ENCODE measurements around the gene SLC25A36.

The SLC25A36 gene, protein sequence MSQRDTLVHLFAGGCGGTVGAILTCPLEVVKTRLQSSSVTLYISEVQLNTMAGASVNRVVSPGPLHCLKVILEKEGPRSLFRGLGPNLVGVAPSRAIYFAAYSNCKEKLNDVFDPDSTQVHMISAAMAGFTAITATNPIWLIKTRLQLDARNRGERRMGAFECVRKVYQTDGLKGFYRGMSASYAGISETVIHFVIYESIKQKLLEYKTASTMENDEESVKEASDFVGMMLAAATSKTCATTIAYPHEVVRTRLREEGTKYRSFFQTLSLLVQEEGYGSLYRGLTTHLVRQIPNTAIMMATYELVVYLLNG

DNA sequence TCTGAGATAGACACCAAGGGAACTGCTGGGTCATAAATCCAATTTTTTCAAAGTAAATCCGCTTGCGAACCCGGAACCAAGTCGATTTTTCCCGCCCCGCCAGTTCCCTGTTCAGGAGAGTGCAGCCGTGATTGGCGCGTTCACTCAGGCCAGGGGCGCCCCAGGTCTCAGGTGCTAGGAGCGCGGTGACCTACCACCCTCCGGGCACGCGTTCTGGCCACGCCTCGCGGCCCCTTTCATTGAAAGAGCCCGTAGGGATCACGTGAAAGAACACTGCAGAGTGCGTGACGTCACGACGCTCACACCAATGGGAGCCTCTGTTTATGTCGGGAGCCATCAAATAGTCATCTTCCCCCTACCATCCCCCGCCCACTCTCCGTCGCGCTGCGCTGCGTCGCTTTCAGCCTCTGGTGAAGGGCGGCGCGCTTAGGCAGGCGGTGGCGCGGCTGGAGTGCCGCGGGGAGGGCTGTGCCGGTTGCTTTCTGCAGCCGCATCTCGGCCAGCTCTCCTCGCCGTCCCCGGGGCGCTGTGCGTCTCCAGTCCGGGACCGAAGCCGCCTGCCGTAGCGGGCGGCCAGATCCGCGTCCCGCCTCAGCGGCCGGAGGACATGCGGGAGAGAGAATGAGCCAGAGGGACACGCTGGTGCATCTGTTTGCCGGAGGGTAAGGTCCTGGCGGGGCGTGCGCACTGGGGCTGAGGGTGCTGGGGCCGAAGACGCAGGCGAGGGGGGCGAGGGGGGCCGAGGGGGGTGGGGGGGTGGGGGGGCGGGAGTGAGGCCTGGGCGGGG is at the start of gene SLC25A36:
Gene SLC25A36 (plus strand): TSS at position 403 of the 787 bp plus-strand sequence. CDS start 219 bp downstream, at position 622.
- DNase-seq = peak; percentile 99

- no peak for DNase-seq
These were observed 44.6 kb upstream of the SLC25A36 start for GRCh38 chr3:140896997-140897396.

DNA sequence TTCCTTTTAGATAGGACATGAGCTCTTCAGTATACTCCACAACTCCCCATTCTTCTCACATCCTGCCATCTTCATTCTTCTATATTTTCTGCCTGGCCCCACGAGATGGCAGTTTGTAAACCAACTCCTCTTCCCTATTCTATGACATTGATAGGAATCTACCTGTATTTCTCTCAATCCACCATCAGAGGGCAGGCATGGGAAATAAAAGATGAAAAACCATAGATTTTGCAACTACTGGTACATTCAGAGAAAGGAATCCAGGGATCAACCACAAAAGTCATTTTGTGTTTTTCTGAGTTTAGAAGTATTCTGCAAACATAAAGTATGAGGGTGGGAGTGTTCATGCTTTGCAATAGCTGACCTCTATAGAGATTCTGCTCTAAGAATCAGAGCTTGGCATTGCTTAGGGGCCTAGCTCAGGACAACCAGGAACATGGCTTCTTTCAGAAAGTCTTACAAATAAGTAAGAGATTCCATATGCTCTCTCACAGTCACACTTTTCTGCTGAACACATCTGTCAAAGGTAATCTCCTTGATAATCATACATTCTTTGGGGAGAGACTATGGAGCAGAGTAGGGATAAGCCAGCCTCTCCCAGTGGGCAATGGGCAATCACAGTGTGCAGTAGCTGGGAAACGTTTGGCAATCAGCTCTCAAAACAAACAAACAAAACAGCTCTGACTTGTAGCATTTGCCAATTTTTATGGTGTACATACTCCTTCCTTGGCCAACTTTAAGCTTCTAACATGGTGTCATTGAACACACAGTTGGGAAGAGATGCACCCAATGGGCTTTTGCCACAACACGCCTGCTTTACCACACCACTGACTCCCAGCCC is 43.1 kb upstream of the SLC25A36 start:
- DNase-seq = peak; percentile 81

DNA sequence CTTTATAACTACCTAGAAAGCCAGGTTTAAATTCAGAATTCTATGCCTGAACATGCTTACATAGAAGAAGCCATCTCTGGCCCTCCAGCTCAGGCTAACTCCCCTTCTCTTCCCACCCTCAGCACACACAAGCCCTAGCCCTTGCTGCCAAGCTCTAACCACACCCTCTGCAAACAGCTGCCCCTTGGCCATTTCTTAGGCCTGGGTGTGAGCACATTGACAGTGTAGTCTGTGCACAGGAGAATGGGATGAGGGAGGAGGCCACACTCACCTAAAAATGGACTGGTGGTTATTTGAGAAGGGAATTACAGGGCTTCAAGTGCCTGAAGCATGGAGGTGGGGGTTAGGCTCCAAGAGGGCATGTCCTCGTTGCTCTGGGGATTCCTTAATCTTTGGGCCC is 42.3 kb upstream of the SLC25A36 start:
- DNase-seq = no peak

GRCh38 chr3:140902791-140903190 is 38.8 kb upstream of the SLC25A36 start:
- DNase-seq = no peak

DNA sequence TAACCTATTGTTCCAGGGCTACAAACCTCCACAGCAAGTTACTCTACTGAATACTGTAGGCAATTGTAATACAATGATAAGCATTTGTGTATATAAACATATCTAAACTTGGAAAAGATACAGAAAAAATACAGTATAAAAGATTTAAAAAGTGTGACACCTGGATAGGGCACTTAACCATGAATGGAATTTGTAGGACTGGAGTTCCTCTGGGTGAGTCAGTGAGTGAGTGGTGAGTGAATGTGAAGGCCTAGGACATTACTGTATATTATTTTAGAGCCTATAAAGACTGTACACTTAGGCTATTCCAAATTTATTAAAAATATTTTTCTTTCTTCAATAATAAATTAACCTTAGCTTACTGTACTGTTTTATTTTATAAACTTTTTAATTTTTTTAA is 38.4 kb upstream of the SLC25A36 start:
- no peak for DNase-seq

DNA sequence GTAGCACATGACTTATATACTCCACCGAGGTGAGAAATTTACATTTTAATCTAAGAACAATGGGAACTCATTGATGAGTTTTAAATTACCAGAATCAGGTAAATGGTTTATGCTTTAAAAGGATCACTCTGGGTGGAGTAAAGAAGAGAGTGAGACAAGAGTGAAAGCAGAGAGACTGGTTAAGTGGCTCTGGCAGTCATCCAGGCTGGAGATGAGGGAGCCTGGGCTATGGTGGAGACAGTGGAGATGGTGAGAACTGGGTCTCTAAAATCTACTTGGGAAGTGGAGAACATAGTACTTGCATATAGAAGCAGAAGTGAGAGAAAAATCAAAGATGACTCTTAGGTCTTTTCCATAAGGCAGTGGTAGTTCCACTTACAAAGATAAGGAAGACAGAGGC is 37.1 kb upstream of the SLC25A36 start:
- DNase-seq = no peak

- DNase-seq = no peak
These were observed 36.1 kb upstream of the SLC25A36 start for GRCh38 chr3:140905559-140905958.

DNA sequence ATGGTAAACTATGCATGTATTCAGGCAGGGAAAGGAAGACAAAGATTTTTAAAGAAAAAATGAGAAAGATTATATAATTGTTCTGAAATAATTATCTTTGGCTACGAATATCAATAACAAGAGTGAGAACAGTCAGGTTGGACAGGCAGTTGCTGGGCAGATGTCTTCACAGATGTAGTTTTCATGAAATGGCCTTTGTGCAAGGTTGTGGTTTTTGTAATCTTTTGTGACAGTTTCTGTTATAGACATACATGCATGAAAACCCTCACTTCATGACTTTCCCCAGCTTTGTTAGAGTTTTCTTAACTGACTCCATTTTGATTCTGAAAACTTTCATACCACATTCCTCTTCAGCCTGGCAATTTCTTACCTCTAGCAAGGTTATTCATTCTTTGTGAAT is 34.9 kb upstream of the SLC25A36 start:
- DNase-seq = peak; percentile 57

GRCh38 chr3:140910860-140911259 is 30.8 kb upstream of the SLC25A36 start:
- peak; percentile 29 for DNase-seq

DNA sequence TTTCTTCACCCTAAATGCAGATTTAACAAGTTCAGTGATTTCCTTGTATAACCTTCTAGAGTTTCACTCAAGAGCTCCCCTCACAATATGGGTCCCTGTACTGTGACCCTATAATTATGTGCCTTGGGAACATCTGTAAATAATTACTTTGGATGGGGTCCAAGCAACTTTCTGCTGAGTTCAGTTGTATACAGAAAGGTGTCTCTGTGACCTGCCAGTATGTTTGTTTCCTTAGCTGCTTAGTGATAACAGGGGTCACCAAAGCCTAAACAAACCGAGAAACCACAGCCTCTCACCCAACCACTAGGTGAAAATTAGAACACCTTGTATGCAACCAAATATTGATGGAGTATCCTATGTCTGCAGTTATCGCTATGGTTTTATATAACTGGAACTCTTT is 29.8 kb upstream of the SLC25A36 start:
- no peak for DNase-seq

DNA sequence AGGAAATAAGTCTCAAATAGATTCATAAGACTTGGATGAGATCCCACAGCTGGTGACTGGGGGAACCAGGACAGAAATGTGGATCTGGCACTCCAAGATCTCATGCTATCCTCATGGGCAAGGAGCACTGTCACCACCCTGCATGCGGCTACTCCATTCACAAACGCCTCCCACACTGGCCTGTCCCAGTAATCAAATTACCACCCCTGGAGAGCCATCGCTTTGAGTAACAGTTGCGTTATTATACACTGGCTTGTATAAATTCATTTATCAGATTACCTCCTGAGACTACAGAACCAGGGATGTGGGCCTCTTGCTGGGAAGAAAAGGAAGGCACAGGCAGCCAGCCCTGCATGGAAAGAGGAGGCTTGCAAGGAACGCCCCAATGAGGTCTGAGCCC is 27.9 kb upstream of the SLC25A36 start:
- DNase-seq = no peak

DNA sequence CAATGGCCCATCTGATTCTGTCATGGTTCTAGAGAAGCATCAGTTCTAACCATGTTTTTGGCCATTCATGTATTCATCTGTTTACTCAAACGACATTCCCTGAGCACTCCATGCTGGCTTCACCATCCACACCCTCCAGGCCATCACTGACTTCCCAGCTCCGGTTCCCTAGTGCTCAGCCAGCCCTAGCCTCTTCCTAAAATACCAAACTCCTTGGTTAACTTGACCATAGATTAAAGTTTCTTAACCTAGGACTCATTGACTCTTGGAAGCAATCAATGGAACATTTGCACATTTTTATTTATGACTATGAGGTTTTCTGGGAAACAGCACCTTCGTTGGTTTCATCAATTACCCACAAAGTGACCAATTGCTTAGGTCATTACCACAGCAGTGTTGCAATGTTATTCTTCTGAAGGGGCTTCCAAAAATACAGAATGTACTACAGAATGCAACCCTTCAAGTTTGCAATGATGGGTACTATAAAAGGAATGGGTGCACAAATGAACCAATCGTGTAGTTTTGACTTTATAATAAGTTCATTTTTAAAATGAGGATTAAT is 27.2 kb upstream of the SLC25A36 start:
- DNase-seq = no peak

DNA sequence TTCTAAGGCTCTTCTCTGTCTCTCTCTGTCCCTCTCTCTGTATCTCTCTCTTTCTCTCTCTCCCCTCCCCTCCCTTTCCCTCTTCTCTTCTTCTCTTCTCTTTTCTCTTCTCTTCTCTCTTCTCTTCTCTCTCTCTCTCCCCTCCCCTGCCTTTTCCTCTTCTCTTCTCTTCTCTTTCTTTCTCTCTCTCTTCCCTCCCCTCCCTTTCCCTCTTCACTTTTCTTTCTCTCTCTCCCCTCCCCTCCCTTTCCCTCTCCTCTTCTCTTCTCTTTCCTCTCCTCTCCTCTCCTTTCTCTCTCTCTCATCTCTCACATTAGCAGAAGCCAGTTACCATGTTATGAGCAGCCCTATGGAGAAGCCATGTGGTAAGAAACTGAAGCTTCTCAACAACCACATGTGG is 25.0 kb upstream of the SLC25A36 start:
- DNase-seq = no peak

GRCh38 chr3:140917772-140918171 is 23.9 kb upstream of the SLC25A36 start:
- no peak for DNase-seq

DNA sequence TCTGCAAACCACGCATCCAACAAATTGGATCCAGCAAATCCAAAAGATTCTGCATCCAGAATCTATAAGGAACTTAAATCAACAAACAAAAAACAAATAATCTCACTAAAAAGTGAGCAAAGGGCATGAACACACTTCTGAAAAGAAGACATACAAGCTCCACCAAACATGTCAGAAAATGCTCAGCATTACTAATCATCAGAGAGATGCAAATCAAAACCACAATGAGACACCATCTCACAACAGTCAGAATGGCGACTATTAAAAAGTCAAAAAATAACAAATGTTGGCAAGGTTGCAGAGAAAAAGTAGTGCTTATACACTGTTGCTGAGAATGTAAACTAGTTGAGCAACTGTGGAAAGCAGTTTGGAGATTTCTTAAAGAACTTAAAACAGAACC is 21.6 kb upstream of the SLC25A36 start:
- DNase-seq = no peak

DNA sequence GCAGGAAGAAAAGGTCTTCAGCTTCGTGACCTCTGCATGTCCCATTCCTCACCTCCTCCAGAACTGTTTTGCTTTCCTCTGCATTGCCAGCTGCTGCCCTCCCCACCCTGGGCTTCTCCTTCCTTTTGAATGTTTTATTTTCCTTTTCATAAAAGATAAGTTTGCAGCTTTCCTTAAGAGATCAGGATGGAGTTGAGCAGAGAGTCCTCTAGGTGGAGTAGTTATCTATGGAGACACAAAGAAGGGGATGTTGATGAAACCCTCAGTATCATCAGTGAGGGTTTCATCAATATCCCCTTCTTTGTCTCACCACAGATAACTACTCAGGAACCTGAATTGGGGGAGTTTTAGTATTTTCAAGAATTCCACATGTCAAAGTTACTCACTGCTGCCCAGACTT is 19.0 kb upstream of the SLC25A36 start:
- peak; percentile 65 for DNase-seq

DNA sequence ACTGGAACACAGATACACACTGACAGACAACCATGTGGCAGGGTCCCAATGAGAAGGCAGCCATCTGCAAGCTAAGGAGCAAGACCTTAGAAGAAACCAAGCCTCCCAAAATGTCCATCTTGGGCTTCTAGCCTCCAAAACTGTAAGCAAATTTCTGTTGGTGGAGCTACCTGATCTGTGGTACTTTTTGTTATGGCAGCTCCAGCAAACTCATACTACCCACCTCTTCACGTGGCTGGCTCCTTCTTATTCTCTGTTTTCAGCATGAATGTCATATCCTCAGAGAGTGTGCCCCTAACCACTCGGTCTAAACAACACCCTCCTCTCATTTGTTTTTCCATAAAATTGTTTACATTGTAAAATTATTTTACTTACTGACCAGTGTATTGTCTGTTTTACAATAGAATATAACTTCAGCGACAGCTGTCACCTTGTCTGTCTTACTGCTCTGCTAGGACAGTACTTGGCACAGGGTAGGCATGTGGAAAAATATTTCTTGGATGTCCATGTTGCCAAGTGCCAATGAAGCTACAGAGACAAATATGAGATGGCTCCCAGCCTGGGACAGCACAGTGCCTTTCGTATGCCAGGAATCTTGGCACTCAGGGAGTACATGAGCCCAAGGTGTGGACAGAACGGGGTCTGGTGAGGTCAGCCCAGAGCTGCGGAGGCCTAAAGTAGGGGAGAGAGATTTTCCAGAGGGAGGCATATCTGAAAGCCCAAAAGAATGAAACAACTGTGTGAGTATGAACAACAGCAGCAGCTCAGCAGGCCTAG is 17.4 kb upstream of the SLC25A36 start:
- no peak for DNase-seq

- DNase-seq = no peak
These were observed 14.2 kb upstream of the SLC25A36 start for GRCh38 chr3:140927279-140928069.

GRCh38 chr3:140929446-140929845 is 12.2 kb upstream of the SLC25A36 start:
- DNase-seq = no peak

DNA sequence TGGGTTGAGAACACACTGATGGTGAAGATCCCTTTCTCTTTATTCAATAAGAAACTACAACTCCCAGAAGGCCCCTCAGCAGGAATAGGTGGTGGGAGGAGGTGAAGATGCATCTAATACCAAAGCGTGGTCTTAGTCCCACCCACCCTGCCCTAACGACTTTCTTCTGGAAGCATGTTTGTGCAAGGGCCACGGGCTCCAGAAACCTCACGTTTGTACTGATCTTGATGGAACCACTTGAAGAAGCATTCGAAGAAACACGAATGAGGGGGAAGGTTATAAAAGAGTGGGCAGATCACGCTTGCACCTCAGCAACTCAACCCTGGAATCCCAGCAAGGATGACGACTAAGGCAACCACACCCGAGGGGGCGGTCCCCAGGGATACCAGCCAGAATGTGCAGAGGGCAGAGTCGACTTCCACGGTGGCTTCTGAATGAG is 10.6 kb upstream of the SLC25A36 start:
- no peak for DNase-seq
